NCI-H2171 (cell line): ENCODE results near the gene CYP1B1.
"Not testable (repeated sequence)": the region's sequence is repeated elsewhere in the genome, so short reads cannot be mapped to it uniquely, and the experiment has no call there.

Source experiments
- DNase-seq: peaks from one replicate; lab custom pipeline; 2025; lab: John Stamatoyannopoulos, UW

The CYP1B1 gene

DNA sequence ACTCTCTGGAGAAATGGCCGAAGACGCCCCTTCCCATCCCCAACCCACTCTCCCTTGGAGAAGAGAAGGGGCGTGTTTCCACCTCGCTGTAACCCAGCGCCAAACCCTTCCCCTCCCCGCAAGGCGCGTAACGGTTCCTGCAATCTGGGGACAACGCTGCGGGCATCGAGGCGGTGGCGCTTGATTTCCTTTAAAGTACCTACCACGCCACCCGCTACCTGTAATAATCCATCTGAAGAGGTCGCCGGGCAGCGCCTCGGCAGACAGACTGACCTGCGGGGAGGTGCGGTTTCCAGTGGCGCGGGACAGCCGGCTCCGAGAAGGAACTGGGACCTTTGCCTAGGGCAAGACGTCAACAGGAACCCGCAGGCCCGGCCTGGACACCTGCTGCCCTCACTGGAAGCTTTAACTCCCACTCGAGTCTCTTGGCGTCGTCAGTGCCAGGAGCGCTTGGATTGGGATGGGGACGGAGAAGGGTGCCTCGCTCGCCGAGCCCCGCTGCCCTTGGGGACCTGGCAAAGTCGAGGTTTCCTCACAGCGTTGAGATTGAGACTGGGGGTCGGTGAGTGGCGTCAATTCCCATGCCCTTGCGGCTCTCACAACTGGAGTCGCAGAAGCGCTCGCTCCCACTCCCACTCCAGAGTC is at the start of gene CYP1B1:
CYP1B1 (minus strand) TSS at position 645 of the 645 bp plus-strand sequence. CDS start 763 bp downstream, outside the sequence.
- no peak for DNase-seq

GRCh38 chr2:38125007-38125406 is 49.1 kb upstream of the CYP1B1 start:
- DNase-seq, result no peak

DNA sequence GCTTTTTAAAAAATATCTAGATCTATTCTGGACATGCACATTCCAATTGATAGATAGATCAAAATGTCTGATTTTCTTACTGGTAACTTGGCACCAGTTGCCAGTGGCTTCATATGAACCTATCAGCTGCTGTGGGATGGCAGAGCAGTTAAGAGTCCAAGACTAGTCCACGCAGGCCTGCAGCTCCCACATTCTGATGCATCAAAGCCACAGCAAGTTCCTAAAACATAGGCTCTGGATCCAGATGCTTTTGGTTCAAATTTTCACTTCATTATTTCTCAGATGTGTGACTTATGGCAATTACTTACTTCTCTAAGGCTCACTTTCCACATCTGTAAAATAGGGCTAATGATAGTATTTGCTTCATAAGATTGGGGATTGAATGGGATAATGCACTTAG is 48.0 kb upstream of the CYP1B1 start:
- DNase-seq, result no peak

GRCh38 chr2:38122344-38122743 is 46.4 kb upstream of the CYP1B1 start:
- DNase-seq, result no peak

GRCh38 chr2:38121481-38121880 is 45.5 kb upstream of the CYP1B1 start:
- no peak for DNase-seq

DNA sequence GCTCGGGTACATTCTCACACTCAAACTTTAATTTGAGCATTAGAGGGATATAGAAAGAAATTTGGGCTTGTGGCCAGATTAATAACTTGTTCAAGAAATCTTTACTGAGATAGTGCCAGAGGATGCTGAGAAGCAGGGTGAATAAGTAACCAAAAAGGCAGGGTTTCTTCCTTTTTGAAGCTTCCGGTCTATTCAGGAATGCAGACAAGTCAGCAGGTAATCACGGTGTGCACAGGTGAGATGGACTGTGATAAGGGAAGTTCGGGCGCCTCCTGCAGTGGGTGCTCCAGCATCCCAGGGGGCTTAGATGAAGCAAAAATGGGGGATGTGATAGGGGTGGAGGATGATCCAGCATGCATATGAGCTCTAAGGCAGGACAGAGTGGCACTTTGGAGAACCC is 44.9 kb upstream of the CYP1B1 start:
- no peak for DNase-seq

DNA sequence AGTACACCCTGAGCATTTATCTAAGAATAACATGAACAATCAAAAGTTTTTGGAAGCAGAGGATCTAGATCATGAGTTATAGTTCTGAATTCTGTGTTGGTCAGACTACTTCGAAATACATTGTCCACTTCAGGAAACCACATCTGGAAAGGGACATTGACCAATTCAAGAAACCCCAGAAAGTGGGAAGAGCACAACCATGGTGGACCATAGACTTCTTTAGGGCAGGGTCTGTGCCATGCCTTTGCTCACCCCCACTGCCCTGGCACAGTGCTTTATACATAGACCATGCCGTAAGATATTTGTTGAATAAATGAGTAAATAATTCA is 44.3 kb upstream of the CYP1B1 start:
- DNase-seq, result no peak

GRCh38 chr2:38116762-38117161 is 40.8 kb upstream of the CYP1B1 start:
- no peak for DNase-seq

GRCh38 chr2:38115216-38116032 is 39.5 kb upstream of the CYP1B1 start:
- DNase-seq, result peak; percentile 24

DNA sequence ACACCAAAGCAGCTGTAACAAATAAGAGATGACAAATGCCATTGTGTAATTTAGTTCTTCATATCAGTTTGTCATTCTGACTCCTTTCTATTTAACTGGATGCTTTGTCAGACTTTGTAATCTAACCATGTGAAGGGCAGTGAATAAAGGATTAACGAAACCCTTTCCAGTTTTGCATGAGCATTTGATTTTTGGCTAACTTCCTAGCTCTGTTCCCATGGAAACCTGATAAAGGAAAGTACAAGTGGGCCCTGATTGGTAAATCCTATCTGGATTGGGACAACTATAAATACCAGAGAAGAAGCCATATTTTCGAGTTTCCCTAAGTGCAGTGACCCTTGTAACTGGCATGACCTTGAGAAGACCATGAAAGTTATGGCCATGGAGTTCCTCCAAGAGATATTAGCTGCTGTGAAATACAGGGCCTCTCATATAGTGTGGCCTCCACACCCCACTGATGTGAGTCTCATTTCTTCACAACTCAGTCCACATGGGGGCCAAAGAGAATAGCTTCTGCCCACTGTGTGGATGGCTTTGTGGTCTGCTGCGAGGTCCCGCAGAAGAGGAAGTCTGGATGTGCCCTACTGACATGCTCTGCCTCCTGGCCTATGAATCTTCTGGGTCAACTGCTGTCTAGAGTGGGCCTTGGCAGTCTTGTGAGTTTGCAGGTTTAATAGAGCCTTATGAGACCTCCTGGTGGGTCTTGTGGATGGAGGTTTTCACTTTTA is 38.2 kb upstream of the CYP1B1 start:
- no peak for DNase-seq

- no peak for DNase-seq
These were observed 37.1 kb upstream of the CYP1B1 start for GRCh38 chr2:38113051-38113450.

DNA sequence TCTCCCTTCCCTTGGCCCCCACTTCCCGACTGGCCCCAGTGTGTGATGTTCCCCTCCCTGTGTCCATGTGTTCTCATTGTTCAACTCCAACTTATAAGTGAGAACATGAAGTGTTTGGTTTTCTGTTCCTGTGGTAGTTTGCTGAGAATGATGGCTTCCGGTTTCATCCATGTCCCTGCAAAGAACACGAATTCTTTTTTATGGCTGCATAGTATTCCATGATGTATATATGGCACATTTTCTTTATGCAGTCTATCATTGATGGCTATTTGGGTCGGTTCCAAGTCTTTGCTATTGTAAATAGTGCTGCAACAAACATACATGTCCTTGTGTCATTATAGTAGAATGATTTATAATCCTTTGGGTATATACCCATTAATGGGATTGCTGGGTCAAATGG is 35.4 kb upstream of the CYP1B1 start:
- not testable (repeated sequence) for DNase-seq

DNA sequence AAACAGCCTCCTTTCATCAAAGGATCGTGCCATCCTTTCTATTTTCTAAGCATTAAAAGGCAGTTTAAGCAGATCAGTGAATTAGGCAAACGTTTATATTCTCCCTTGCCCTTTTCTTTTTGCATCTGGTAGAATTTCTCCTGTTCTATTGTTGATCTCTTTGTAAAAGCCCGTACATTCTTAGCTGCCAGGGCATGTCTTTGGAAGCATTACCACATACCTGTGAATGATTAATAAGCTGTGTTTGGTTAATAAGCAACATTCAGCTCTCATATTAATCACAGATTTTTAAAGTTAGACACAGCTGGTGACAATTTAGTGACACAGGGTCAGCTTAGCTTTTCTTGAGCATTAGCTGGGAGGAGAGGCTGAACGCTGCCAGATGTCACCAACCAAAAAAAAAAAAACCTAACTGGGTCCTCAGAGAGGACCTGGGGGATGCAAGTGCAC is 33.8 kb upstream of the CYP1B1 start:
- no peak for DNase-seq

- no peak for DNase-seq
These were observed 33.2 kb upstream of the CYP1B1 start for GRCh38 chr2:38108907-38109731.

- DNase-seq, result no peak
These were observed 31.9 kb upstream of the CYP1B1 start for GRCh38 chr2:38107738-38108410.

DNA sequence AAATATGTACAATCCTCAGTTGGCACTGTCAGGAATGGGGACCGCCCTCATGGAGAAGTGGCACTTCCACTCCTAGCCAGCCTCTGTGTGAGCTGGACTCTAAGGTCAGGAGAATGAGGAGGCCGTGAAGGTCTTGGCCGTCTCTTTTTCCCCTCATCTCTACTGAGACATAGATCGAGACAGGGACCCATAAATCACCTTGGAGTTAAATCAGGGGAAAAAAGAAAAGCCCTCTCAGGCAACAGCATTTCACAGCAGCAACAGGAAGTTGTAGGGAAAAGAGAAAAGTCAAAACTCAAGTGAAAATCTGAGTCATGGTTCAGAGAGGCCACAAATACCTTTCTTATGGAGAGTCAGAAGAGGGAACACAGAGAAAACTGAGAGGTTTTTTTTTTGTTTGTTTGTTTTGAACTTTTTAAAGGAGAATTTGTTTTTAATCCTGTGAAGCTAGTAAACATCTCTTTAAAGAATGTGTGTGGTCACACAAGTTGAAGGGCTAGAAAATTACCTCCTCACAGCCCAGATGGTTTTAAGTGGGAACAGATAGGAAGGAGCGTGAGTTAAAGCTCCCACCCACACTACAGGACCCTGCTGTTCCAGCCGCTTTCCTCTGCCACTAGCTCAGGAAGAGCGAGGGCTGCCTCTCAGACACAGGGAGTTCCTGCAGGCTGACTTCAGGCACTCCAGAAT is 30.6 kb upstream of the CYP1B1 start:
- DNase-seq, result no peak

DNA sequence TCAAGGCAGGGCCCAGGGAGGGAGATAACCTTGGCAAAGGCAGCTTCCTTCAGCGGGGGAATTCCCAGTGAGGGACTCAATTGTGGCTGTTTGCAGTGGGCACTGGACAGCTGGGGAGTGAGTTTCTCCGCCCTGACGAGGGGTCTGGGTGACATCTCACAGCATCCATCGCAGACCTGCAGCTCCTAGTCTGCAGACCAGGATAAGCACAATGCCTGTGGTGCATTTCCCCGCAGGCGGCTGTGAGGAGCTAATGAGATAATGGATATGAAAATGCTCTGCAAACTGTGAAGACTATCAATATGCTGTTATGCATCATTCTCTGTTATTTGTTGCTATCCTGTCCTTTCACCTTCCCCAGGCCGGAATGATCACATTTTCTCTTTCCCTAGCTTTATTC is 30.0 kb upstream of the CYP1B1 start:
- no peak for DNase-seq

- DNase-seq, result no peak
These were observed 28.6 kb upstream of the CYP1B1 start for GRCh38 chr2:38104598-38104997.

DNA sequence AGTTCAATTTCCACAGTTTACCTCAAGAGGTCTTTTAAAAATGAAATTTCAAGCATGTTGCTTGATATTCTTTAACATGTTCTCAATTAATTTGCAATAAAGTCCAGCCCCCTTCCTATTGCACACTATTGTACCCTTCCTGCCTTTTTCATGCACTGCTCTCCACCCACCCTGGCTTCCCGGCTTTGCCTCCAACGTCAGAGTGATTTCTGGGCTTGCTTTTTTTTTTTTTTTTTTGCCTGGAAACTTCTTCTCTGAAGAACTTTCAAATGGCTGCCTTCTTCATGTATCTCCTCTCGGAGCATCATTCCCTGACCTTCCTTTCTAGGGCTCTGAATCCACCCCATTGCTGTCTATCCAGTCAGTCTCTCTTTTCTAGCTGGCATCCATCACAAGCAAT is 24.4 kb upstream of the CYP1B1 start:
- DNase-seq, result no peak

DNA sequence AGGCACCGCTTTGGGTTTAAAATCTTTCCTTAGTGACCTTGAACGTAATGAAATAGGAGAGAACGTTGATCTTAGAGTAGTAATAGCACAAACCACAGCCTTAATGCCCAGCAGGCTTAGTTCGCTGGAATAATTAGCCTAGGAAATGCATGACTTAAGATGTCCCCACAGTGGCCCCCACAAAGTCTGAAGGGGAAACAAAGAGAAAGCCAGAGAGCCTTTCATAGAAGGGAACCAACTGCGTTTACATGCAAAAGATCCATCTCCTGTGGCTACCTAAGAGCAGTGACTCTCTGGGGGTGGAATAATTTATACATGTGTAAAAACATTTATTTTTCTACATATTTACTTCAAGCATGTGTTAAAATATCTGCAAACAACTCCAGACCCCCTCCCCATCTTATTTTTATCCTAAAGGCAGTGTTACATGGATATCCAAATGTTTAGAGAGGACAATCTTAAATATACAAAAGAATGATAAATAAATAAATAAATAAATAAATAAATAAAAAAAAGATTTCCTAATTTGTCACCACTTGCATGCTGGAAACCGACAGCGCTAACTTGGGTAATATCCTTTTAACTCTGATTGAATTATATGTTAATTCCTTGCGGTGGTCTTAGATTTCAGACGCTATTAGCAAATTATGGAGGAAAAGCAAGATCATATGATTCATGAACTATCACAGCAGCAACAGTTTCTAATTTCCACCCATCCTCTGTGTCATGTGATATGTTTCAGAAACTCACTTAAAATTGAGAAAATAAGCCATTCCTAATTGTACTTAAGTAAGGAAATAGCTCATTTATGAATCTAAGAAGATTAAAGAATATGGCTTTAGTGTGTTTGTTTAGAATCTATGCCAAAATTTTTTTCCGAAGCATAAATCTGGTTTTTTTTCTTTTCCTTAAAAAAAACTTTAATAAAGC is 23.4 kb upstream of the CYP1B1 start:
- no peak for DNase-seq
